Vagina (tissue), 2 donors: ENCODE data around the gene TH. TPM values are rescaled to one million over a fixed set of nuclear protein-coding genes. Genes with fewer than 3 reads are reported as not detected.

Source experiments
- DNase-seq, 2 donors: peaks; one replicate each; pipeline ENCODE4 v3.0.0-alpha.2; 2017; ENCODE audit errors: extremely low spot score in 2 of 2
- H3K27ac ChIP-seq: fragments of 200-600 bp; sonication (generic); one replicate; pipeline ENCODE4 v1.5.1; 2019
- H3K27me3 ChIP-seq: fragments of 200-600 bp; sonication (generic); one replicate; pipeline ENCODE4 v1.5.1; 2019
- H3K36me3 ChIP-seq, 2 donors: fragments of 200-600 bp; sonication (generic); one replicate each; pipeline ENCODE4 v1.5.1; 2017 to 2019
- H3K4me1 ChIP-seq: fragments of 200-600 bp; sonication (generic); one replicate; pipeline ENCODE4 v1.5.1; 2019
- H3K4me3 ChIP-seq, 2 donors: fragments of 200-600 bp; sonication (generic); 1 replicate in 1 of 2; 2 replicates in 1 of 2; pipeline ENCODE4 v1.5.1; 2016 to 2019
- H3K9me3 ChIP-seq: fragments of 200-600 bp; sonication (generic); one replicate; pipeline ENCODE4 v1.5.1; 2019
- POLR2A ChIP-seq, 2 donors: fragments of 450-650 bp; IDR thresholded peaks; one replicate each; pipeline ENCODE4 v1.6.1; 2017; ENCODE audit warnings: antibody characterized with exemption in 2 of 2, mild to moderate bottlenecking in 2 of 2, moderate library complexity in 2 of 2
- POLR2AphosphoS5 ChIP-seq, 2 donors: sonication (generic); formaldehyde crosslinking; IDR thresholded peaks; one replicate each; pipeline ENCODE4 v1.9.0; 2017; ENCODE audit warnings: antibody characterized with exemption in 2 of 2, mild to moderate bottlenecking in 2 of 2, low read depth in 1 of 2; ENCODE audit not compliant: insufficient read depth in 1 of 2
- intact Hi-C: fragments of 100-400 bp; cut with DNase I; formaldehyde crosslinking; loops from one replicate; pipeline ENCODE4 v1.15.1; 2023
- total RNA-seq: library from RNA; depleted of rRNA; stranded (reverse); fragments of >200 nt; gene quantifications from one replicate; pipeline ENCODE4 v1.2.3, GENCODE V29; 2016
- TF ChIP-seq, protein P1 (sequence below), 3 experiments: fragments of 450-650 bp in 2 of 3; fragments of 200-600 bp in 1 of 3; sonication (generic) in 1 of 3; IDR thresholded peaks; one replicate each; pipeline ENCODE4 v1.5.1; 2017 to 2019; ENCODE audit warnings: antibody characterized with exemption in 3 of 3, mild to moderate bottlenecking in 2 of 3, moderate library complexity in 2 of 3

The TH gene
- total RNA-seq, 1 donor from 2014 or later, result 21.9 TPM

DNA sequence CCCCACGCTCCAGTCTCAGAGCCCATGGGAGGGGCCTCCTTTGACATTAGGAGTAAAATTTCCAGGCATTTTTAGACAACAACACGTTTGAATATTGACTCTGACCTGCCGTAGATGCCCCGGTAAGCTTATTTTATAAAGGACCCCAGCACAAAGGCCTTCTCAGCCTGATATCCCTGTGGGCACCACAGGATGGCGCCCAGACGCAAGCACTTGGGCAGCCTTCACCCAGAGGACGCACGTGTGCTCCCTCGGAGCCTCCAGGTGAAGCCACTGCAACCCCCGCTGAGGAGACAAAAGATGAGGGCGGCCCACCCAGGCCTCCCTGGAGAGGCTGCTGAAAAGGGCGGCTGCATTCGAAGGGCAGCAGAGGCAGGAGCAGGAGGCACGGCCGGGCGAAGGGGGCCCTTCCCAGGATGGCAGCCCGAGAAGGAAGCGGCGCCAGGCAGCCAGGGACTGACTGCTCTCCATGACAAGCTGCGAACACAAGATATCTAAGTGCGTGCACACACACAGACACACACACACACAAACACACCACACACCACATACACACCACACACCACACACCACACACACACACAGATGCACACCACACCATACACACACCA, 15.2 kb upstream of the TH start:
- DNase-seq, result no peak
- TF ChIP-seq, protein P1, sequence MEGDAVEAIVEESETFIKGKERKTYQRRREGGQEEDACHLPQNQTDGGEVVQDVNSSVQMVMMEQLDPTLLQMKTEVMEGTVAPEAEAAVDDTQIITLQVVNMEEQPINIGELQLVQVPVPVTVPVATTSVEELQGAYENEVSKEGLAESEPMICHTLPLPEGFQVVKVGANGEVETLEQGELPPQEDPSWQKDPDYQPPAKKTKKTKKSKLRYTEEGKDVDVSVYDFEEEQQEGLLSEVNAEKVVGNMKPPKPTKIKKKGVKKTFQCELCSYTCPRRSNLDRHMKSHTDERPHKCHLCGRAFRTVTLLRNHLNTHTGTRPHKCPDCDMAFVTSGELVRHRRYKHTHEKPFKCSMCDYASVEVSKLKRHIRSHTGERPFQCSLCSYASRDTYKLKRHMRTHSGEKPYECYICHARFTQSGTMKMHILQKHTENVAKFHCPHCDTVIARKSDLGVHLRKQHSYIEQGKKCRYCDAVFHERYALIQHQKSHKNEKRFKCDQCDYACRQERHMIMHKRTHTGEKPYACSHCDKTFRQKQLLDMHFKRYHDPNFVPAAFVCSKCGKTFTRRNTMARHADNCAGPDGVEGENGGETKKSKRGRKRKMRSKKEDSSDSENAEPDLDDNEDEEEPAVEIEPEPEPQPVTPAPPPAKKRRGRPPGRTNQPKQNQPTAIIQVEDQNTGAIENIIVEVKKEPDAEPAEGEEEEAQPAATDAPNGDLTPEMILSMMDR (IDR thresholded peaks at IDR 0.05), result peak in 1 of 3 experiments; percentile 29
- no peak for TF ChIP-seq POLR2A (IDR thresholded peaks at IDR 0.05)
- intact Hi-C loops, result no loop called here
- H3K4me1 ChIP-seq, result no peaks in the 10 kb centered on the region
- H3K9me3 ChIP-seq, result no peaks in the 10 kb centered on the region
- H3K27me3 ChIP-seq, result no peaks in the 10 kb centered on the region
- no peak overlapping the region for H3K4me3 ChIP-seq
- no peaks in the 10 kb centered on the region for H3K36me3 ChIP-seq
- H3K27ac ChIP-seq, result no peak overlapping the region

DNA sequence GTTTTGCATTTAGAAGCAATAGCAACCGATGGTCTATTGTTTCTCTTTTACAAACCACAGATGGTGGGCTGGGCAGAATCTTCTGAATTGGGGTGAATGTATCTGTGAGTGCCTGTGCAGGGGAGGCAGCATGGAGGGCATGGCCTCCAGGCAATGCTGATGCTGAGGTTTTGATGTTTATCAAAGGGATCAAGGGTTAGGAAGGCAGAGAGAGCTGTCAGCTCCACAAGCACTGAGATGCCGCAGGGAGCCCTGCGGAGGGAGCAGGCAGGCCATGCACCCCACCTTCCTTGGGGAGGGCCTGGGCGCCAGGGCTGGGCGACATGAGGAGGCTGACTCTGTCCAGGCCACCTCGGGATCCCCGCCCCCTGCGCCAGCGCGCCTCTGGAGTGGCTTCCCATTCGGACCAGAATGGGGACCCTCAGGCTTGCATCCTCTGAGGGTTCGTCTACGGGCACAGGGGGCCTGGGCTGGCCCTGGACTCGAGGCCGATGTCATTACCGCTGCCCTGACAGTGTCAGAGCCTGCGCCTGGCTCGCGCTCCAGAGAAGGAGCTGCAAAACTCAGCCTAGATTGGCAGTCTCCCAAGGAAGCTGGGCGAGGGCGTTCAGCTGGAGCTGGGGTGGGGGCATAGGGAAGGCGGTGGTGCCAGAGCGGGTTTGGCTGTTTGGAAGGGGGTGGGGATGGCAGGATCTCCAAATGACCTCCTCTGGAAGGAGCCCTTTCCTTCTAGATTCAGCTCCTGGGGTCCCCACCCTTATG, 13.9 kb upstream of the TH start:
- no peak for TF ChIP-seq POLR2AphosphoS5 (IDR thresholded peaks at IDR 0.05; ENCODE audit: insufficient read depth in 1 of 2, low read depth in 1 of 2)
- TF ChIP-seq, protein P1 (IDR thresholded peaks at IDR 0.05), result no peak
- TF ChIP-seq POLR2A (IDR thresholded peaks at IDR 0.05), result no peak

DNA sequence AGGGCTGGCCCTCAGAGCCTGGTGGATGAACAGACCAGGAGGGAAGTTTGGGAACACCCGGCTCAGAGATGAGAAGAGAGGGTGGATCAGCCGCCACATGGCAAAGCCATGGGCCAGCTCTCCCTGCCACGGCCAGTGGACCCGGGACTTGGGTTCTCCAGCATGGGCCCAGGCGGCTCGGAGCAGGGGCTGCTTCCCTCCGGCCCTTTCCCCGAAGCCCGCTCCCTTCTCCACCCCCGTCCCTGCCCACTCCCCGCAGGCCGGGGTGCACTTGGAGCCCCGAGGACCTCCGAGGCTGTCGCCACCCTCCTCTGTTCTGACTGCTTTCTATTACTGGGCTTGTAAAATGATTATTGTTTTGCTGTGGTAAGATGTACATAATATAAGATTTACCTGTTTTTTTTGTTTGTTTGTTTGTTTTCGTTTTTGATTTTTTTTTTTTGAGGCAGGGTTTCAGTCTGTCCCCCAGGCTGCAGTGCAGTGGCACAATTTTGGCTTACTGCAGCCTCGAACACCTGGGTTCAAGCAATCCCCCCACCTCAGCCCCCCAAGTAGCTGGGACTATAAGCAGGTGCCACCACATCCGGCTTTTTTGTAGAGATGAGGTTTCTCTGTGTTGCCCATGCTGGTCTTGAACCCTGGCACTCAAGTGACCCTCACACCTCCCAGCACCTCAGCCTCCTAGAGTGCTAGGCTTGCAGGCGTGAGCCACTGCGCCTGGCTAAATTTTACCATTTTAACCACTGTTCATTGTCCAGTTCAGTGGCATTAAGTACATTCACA, 11.3 kb upstream of the TH start:
- Histone ChIP-seq H3K4me3 (no peak overlapping the region), H3K9me3 (no peaks in the 10 kb centered on the region), H3K27ac (no peak overlapping the region), H3K36me3 (no peaks in the 10 kb centered on the region), H3K27me3 (no peaks in the 10 kb centered on the region), H3K4me1 (no peaks in the 10 kb centered on the region)
- no peak for DNase-seq
- TF ChIP-seq POLR2AphosphoS5 (IDR thresholded peaks at IDR 0.05; ENCODE audit: insufficient read depth in 1 of 2, low read depth in 1 of 2) (no peak), POLR2A (IDR thresholded peaks at IDR 0.05) (no peak)
- TF ChIP-seq, protein P1 (IDR thresholded peaks at IDR 0.05), result no peak
- intact Hi-C loops, result no loop called here

More for the DNA sequence above, 13.9 kb upstream of the TH start:
- no peaks in the 10 kb centered on the region for H3K4me1 ChIP-seq
- intact Hi-C loops, result no loop called here
- DNase-seq, result no peak
- H3K4me3 ChIP-seq, result no peak overlapping the region
- no peaks in the 10 kb centered on the region for H3K36me3 ChIP-seq
- H3K27me3 ChIP-seq, result no peaks in the 10 kb centered on the region
- no peaks in the 10 kb centered on the region for H3K9me3 ChIP-seq
- H3K27ac ChIP-seq, result no peak overlapping the region

DNA sequence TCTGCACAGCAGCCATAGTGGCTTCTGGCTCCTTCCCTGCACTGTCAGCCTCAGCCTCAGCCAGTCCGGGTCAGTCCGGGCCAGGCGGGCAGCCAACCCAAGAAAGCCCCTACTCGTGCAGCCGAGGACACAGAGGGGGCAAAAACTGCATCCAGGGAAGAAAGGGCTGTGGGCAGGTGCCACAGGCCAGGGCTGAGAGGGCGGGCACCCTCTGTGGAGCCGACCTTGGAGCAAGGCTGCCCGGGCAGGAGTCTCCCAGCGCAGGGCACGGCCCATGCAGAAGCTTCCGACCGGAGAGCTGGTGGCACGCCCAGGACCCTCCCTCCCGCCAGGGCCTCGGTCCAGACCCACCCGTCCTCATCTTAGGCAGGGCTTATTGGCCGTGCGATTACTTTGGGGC, 10.5 kb upstream of the TH start:
- DNase-seq, result no peak
- intact Hi-C loops, result no loop called here
- TF ChIP-seq POLR2AphosphoS5 (IDR thresholded peaks at IDR 0.05; ENCODE audit: insufficient read depth in 1 of 2, low read depth in 1 of 2) (no peak), POLR2A (IDR thresholded peaks at IDR 0.05) (no peak)
- TF ChIP-seq, protein P1 (IDR thresholded peaks at IDR 0.05), result no peak
- Histone ChIP-seq H3K27me3 (no peaks in the 10 kb centered on the region), H3K4me1 (peaks cover 3% of the 10 kb centered on the region), H3K9me3 (no peaks in the 10 kb centered on the region), H3K36me3 (no peaks in the 10 kb centered on the region), H3K4me3 (no peak overlapping the region), H3K27ac (no peak overlapping the region)
